Activated T-cell treated with anti-CD3 and anti-CD28 coated beads, Interleukin-2, amount 50 U/mL, for 24 hours (primary cell): Measurements from ENCODE around the gene CORO1C.
"Not testable (repeated sequence)": the region's sequence is repeated elsewhere in the genome, so short reads cannot be mapped to it uniquely, and the experiment has no call there.

ENCODE experiments used
- DNase-seq: peaks from one replicate; pipeline ENCODE4 v3.0.0-alpha.2; 2020
- H3K27ac Mint-ChIP-seq: 2 replicates; pipeline ENCODE4 v1.8.0; 2020; ENCODE audit warnings: mild to moderate bottlenecking, mixed read lengths
- H3K27me3 Mint-ChIP-seq: 2 replicates; pipeline ENCODE4 v1.8.0; 2020; ENCODE audit warnings: mixed read lengths
- H3K36me3 Mint-ChIP-seq: 2 replicates; pipeline ENCODE4 v1.8.0; 2020; ENCODE audit warnings: low read depth, mixed read lengths
- H3K4me1 Mint-ChIP-seq: 2 replicates; pipeline ENCODE4 v1.8.0; 2020; ENCODE audit warnings: low read depth, mixed read lengths
- H3K4me3 Mint-ChIP-seq: 2 replicates; pipeline ENCODE4 v1.8.0; 2020; ENCODE audit warnings: mild to moderate bottlenecking, moderate library complexity, mixed read lengths
- H3K9me3 Mint-ChIP-seq: 2 replicates; pipeline ENCODE4 v1.8.0; 2020; ENCODE audit warnings: mixed read lengths

Gene CORO1C

GRCh38 chr12:108765289-108765764, 34.0 kb upstream of the CORO1C start:
- Mint-ChIP-seq H3K9me3 (no peaks in the 10 kb centered on the region), H3K27ac (no peak overlapping the region), H3K4me3 (no peak overlapping the region)

GRCh38 chr12:108764540-108765288, 33.4 kb upstream of the CORO1C start:
- Mint-ChIP-seq H3K27me3 (peaks cover 13% of the 10 kb centered on the region), H3K36me3 (no peaks in the 10 kb centered on the region), H3K4me3 (no peak overlapping the region), H3K27ac (no peak overlapping the region), H3K9me3 (no peaks in the 10 kb centered on the region), H3K4me1 (peaks cover 3% of the 10 kb centered on the region)
- no peak for DNase-seq

More at GRCh38 chr12:108765289-108765764, 34.0 kb upstream of the CORO1C start:
- no peak for DNase-seq
- H3K36me3 Mint-ChIP-seq, result no peaks in the 10 kb centered on the region
- H3K4me1 Mint-ChIP-seq, result peaks cover 3% of the 10 kb centered on the region
- peaks cover 13% of the 10 kb centered on the region for H3K27me3 Mint-ChIP-seq

DNA sequence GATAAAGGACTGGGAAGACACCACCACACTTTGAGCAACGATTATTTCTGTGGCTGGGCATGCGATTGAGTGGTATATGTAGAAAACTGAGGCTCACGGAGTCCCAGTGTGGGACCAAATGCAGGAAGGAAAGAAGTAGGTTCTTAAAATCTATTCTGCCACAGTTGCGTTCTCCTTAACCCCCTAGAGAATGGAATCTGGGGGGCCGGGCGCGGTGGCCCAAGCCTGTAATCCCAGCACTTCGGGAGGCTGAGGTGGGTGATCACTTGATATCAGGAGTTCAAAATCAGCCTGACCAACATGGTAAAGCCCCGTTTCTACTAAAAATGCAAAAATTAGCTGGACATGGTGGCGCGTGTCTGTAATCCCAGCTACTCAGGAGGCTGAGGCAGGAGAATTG, 29.9 kb upstream of the CORO1C start:
- H3K4me1 Mint-ChIP-seq, result no peaks in the 10 kb centered on the region
- no peaks in the 10 kb centered on the region for H3K27me3 Mint-ChIP-seq
- no peak overlapping the region for H3K4me3 Mint-ChIP-seq
- no peak for DNase-seq
- H3K36me3 Mint-ChIP-seq, result no peaks in the 10 kb centered on the region
- H3K9me3 Mint-ChIP-seq, result no peaks in the 10 kb centered on the region
- no peak overlapping the region for H3K27ac Mint-ChIP-seq

- Mint-ChIP-seq H3K36me3 (no peaks in the 10 kb centered on the region), H3K27me3 (no peaks in the 10 kb centered on the region), H3K4me1 (no peaks in the 10 kb centered on the region), H3K27ac (no peak overlapping the region), H3K9me3 (no peaks in the 10 kb centered on the region), H3K4me3 (no peak overlapping the region)
- DNase-seq, result no peak
These were observed 28.6 kb upstream of the CORO1C start for GRCh38 chr12:108759924-108760323.

DNA sequence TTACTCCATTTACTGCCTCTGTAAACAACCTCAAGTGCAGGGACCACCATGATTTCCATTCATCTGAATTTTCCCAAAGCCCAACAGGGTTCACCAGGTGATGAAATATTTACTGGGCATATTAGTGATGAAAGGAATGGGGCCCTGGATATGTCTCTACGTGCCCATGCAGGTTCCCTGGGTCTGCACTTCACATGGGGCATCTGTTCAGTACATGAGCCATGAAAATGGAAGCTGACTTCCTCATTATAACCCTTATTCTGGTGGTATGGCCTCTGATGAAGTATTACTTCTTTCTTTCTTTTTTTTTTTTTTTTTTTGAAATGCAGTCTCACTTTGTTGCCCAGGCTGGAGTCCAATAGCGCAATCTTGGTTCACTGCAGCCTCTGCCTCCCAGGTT, 26.5 kb upstream of the CORO1C start:
- Mint-ChIP-seq H3K27me3 (no peaks in the 10 kb centered on the region), H3K4me3 (no peak overlapping the region), H3K36me3 (no peaks in the 10 kb centered on the region), H3K27ac (no peak overlapping the region), H3K9me3 (no peaks in the 10 kb centered on the region), H3K4me1 (no peaks in the 10 kb centered on the region)
- no peak for DNase-seq

DNA sequence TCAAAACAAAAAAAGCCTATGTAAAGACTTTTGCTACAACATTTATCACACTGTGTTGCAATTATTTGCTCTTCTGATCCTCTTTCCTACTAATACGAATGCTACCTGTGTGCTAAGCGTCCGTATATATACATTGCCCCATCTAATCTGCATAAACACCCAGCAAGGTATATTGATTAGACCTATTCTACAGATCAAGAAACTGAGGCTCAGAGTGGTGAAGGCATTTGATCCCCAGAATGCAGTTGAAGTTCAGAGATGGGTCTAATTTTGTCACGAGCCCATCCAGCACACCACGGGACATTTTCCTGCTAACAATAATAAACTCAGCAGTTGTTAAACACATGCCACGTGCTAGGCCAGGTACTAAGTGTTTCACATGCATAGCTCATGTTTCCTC, 25.1 kb upstream of the CORO1C start:
- Mint-ChIP-seq H3K9me3 (no peaks in the 10 kb centered on the region), H3K27me3 (no peaks in the 10 kb centered on the region)

DNA sequence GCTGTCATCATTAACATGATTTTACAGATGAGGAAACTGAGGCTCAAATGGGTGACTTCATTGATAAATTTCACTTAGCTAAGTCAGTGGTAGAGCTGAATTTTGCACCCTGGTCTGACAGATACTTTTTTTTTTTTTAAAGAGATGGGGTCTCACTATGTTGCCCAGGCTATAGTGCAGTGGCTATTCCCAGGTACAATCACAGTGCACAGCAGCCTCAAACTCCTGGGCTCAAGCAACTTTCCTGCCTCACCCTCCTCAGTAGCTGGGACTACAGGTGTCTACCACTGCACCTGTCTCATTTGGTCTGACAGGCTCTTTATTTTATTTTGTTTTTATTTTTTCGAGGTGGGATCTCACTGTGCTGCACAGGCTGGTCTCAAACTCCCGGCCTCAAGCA, 24.2 kb upstream of the CORO1C start:
- H3K27me3 Mint-ChIP-seq, result no peaks in the 10 kb centered on the region
- no peaks in the 10 kb centered on the region for H3K36me3 Mint-ChIP-seq
- no peaks in the 10 kb centered on the region for H3K4me1 Mint-ChIP-seq
- H3K9me3 Mint-ChIP-seq, result no peaks in the 10 kb centered on the region
- H3K27ac Mint-ChIP-seq, result no peak overlapping the region
- H3K4me3 Mint-ChIP-seq, result no peak overlapping the region
- no peak for DNase-seq

More for the DNA sequence above, 25.1 kb upstream of the CORO1C start:
- Mint-ChIP-seq H3K4me1 (no peaks in the 10 kb centered on the region), H3K27ac (no peak overlapping the region), H3K4me3 (no peak overlapping the region), H3K36me3 (no peaks in the 10 kb centered on the region)
- no peak for DNase-seq

- Mint-ChIP-seq H3K27me3 (no peaks in the 10 kb centered on the region), H3K27ac (no peak overlapping the region), H3K36me3 (no peaks in the 10 kb centered on the region), H3K9me3 (no peaks in the 10 kb centered on the region), H3K4me3 (no peak overlapping the region), H3K4me1 (no peaks in the 10 kb centered on the region)
- DNase-seq, result no peak
These were observed 22.7 kb upstream of the CORO1C start for GRCh38 chr12:108753976-108754375.

GRCh38 chr12:108752387-108752786, 21.1 kb upstream of the CORO1C start:
- no peak overlapping the region for H3K4me3 Mint-ChIP-seq
- no peak overlapping the region for H3K27ac Mint-ChIP-seq
- no peaks in the 10 kb centered on the region for H3K4me1 Mint-ChIP-seq
- no peaks in the 10 kb centered on the region for H3K36me3 Mint-ChIP-seq
- H3K9me3 Mint-ChIP-seq, result no peaks in the 10 kb centered on the region
- H3K27me3 Mint-ChIP-seq, result no peaks in the 10 kb centered on the region
- no peak for DNase-seq

DNA sequence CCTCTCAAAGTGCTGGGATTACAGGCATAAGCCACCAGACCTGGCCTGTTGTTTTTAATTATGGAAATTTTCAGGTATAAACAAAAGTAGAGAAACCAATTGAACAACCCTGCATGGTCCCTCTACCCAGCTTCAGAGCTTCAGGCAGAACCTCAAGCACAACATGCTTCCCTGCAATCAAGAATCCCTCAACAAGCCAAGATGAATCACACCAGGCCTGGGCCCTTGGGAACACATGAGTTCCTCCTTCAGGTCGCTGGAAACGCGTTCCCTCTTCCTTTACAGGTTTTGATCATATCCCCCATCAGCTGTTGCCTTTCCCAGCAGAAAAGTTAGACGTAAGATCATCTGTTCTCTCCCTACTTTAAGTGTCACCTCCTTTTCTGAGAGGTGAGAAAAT, 20.5 kb upstream of the CORO1C start:
- Mint-ChIP-seq H3K36me3 (no peaks in the 10 kb centered on the region), H3K4me1 (no peaks in the 10 kb centered on the region), H3K27me3 (no peaks in the 10 kb centered on the region), H3K27ac (no peak overlapping the region), H3K9me3 (no peaks in the 10 kb centered on the region), H3K4me3 (no peak overlapping the region)
- DNase-seq, result no peak

GRCh38 chr12:108751003-108751402, 19.7 kb upstream of the CORO1C start:
- not testable (repeated sequence) for H3K27me3 Mint-ChIP-seq, H3K9me3 Mint-ChIP-seq, H3K27ac Mint-ChIP-seq, H3K4me3 Mint-ChIP-seq, DNase-seq, H3K4me1 Mint-ChIP-seq, H3K36me3 Mint-ChIP-seq

DNA sequence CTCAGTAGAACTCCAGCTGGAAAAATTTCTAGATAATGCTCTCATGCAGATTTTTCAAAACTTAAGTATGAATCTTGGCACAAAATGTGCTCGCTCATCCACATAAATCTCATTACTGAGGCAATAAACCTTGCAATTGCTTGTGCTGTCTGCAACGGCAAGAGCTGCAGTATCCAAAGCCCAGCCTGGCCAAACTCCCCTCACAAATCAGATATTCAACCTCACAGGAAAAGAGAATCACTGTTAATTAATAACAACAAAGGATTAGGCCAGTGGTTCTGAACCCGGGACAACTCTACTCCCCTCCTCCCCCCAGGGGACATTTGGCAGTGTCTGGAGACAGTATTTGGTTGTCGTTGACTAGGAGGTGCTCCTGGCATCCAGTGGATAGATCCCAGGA, 19.2 kb upstream of the CORO1C start:
- Mint-ChIP-seq H3K27ac (no peak overlapping the region), H3K36me3 (no peaks in the 10 kb centered on the region), H3K4me1 (no peaks in the 10 kb centered on the region), H3K27me3 (no peaks in the 10 kb centered on the region), H3K4me3 (no peak overlapping the region), H3K9me3 (no peaks in the 10 kb centered on the region)
- DNase-seq, result no peak

GRCh38 chr12:108747563-108747962, 16.2 kb upstream of the CORO1C start:
- H3K4me1 Mint-ChIP-seq, result no peaks in the 10 kb centered on the region
- no peaks in the 10 kb centered on the region for H3K9me3 Mint-ChIP-seq
- H3K27ac Mint-ChIP-seq, result no peak overlapping the region
- H3K36me3 Mint-ChIP-seq, result no peaks in the 10 kb centered on the region
- DNase-seq, result no peak
- H3K27me3 Mint-ChIP-seq, result peaks cover 4% of the 10 kb centered on the region
- H3K4me3 Mint-ChIP-seq, result no peak overlapping the region

DNA sequence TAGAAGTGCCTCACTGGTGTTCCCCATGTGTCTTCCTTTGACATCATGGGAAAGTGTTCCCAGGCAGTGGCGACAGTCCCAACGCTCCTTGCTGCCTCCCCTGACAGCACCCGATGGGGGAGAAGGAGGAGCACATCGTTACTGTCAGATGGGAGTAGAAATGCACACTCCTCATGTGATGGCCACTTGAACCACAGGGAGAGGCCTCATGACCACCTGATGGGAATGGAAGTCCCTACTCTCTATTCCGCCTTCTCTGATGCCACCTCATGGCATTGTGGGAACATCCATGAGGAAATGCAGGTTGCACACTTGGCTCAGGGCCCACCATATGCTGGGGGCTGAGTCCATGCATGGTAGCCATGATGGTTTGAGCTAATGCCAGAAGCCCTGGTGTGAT, 14.3 kb upstream of the CORO1C start:
- H3K27me3 Mint-ChIP-seq, result peaks cover 4% of the 10 kb centered on the region
- H3K4me3 Mint-ChIP-seq, result no peak overlapping the region
- no peaks in the 10 kb centered on the region for H3K9me3 Mint-ChIP-seq
- H3K27ac Mint-ChIP-seq, result no peak overlapping the region
- H3K36me3 Mint-ChIP-seq, result no peaks in the 10 kb centered on the region
- DNase-seq, result no peak
- no peaks in the 10 kb centered on the region for H3K4me1 Mint-ChIP-seq

GRCh38 chr12:108744021-108744897, 12.9 kb upstream of the CORO1C start:
- H3K9me3 Mint-ChIP-seq, result no peaks in the 10 kb centered on the region
- no peaks in the 10 kb centered on the region for H3K36me3 Mint-ChIP-seq
- peaks cover 4% of the 10 kb centered on the region for H3K27me3 Mint-ChIP-seq
- no peak overlapping the region for H3K4me3 Mint-ChIP-seq
- no peak for DNase-seq
- H3K4me1 Mint-ChIP-seq, result no peaks in the 10 kb centered on the region
- H3K27ac Mint-ChIP-seq, result no peak overlapping the region
